Mucosa of rectum (tissue), 2 donors: Measurements from ENCODE around the gene TGFBR2.

Source experiments
- H3K27ac ChIP-seq, 2 donors: one replicate each; pipeline ENCODE4 v1.7.0; 2013; ENCODE audit warnings: inconsistent platforms in 2 of 2, low read depth in 2 of 2, low read length in 2 of 2
- H3K27me3 ChIP-seq, 2 donors: one replicate each; pipeline ENCODE4 v1.7.0; 2013; ENCODE audit warnings: low read length in 2 of 2; ENCODE audit not compliant: control insufficient read depth in 2 of 2, insufficient read depth in 2 of 2
- H3K36me3 ChIP-seq, 2 donors: one replicate each; pipeline ENCODE4 v1.7.0; 2013; ENCODE audit warnings: low read length in 2 of 2; ENCODE audit not compliant: control insufficient read depth in 2 of 2, insufficient read depth in 2 of 2
- H3K4me1 ChIP-seq, 2 donors: one replicate each; pipeline ENCODE4 v1.7.0; 2013; ENCODE audit warnings: low read length in 2 of 2, mild to moderate bottlenecking in 1 of 2; ENCODE audit not compliant: control insufficient read depth in 2 of 2, insufficient read depth in 2 of 2
- H3K4me3 ChIP-seq, 2 donors: one replicate each; pipeline ENCODE4 v1.7.0; 2013; ENCODE audit warnings: low read length in 2 of 2
- H3K9ac ChIP-seq, 2 donors: one replicate each; pipeline ENCODE4 v1.7.0; 2013; ENCODE audit warnings: low read length in 2 of 2, low read depth in 1 of 2, mild to moderate bottlenecking in 1 of 2
- H3K9me3 ChIP-seq, 2 donors: one replicate each; pipeline ENCODE4 v1.7.0; 2013; ENCODE audit warnings: low read length in 2 of 2; ENCODE audit not compliant: control insufficient read depth in 2 of 2
- donor health status: healthy.
- donor health status: Normal muscosa, but diverticular disease.

The TGFBR2 gene

DNA sequence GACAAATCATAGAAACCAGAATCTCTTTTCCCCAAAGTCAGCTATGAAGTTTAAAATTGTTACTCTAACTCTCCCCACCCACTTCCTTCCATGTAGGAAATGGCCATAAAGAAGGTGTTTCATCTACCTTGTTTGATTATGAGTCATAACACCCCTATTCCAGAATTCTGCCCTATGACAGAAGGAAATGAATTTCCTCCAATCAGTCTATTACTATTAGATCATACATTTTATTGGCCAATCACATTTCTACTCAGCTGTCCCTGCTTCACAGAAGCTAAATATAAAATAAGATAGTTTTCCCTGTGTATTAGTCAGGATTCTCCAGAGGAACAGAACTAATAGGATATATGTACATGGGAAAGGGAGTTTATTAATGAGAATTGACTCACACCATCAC lies 102.1 kb downstream of the TGFBR2 start:
- no peaks in the 10 kb centered on the region for H3K36me3 ChIP-seq
- no peak overlapping the region for H3K9ac ChIP-seq
- H3K27me3 ChIP-seq: no peaks in the 10 kb centered on the region
- no peak overlapping the region for H3K27ac ChIP-seq
- H3K9me3 ChIP-seq: no peaks in the 10 kb centered on the region
- H3K4me1 ChIP-seq: peaks cover 0 to 3% of the 10 kb centered on the region in 2 donors
- no peak overlapping the region for H3K4me3 ChIP-seq

- H3K4me1 ChIP-seq: peaks cover 0 to 3% of the 10 kb centered on the region in 2 donors
- H3K36me3 ChIP-seq: no peaks in the 10 kb centered on the region
- no peaks in the 10 kb centered on the region for H3K9me3 ChIP-seq
- H3K9ac ChIP-seq: no peak overlapping the region
- no peak overlapping the region for H3K27ac ChIP-seq
- H3K27me3 ChIP-seq: no peaks in the 10 kb centered on the region
- H3K4me3 ChIP-seq: no peak overlapping the region
These were observed 103.6 kb downstream of the TGFBR2 start for GRCh38 chr3:30710017-30710416.

GRCh38 chr3:30711151-30711550 lies 104.8 kb downstream of the TGFBR2 start:
- H3K4me1 ChIP-seq: peaks cover 0 to 3% of the 10 kb centered on the region in 2 donors
- no peak overlapping the region for H3K4me3 ChIP-seq

GRCh38 chr3:30711867-30712266 lies 105.5 kb downstream of the TGFBR2 start:
- H3K9ac ChIP-seq: no peak overlapping the region
- H3K4me1 ChIP-seq: peaks cover 0 to 3% of the 10 kb centered on the region in 2 donors
- no peaks in the 10 kb centered on the region for H3K36me3 ChIP-seq
- no peak overlapping the region for H3K27ac ChIP-seq
- no peak overlapping the region for H3K4me3 ChIP-seq
- H3K9me3 ChIP-seq: no peaks in the 10 kb centered on the region
- H3K27me3 ChIP-seq: no peaks in the 10 kb centered on the region

More at GRCh38 chr3:30711151-30711550, 104.8 kb downstream of the TGFBR2 start:
- H3K36me3 ChIP-seq: no peaks in the 10 kb centered on the region
- no peaks in the 10 kb centered on the region for H3K27me3 ChIP-seq
- no peaks in the 10 kb centered on the region for H3K9me3 ChIP-seq
- no peak overlapping the region for H3K27ac ChIP-seq
- no peak overlapping the region for H3K9ac ChIP-seq

GRCh38 chr3:30712991-30713390 lies 106.6 kb downstream of the TGFBR2 start:
- Histone ChIP-seq H3K27ac (no peak overlapping the region), H3K9ac (no peak overlapping the region), H3K9me3 (no peaks in the 10 kb centered on the region), H3K4me3 (no peak overlapping the region), H3K4me1 (peaks cover 0 to 3% of the 10 kb centered on the region in 2 donors), H3K27me3 (no peaks in the 10 kb centered on the region), H3K36me3 (no peaks in the 10 kb centered on the region)

- H3K4me1 ChIP-seq: peaks cover 0 to 3% of the 10 kb centered on the region in 2 donors
- H3K27me3 ChIP-seq: no peaks in the 10 kb centered on the region
- H3K9me3 ChIP-seq: no peaks in the 10 kb centered on the region
- H3K9ac ChIP-seq: no peak overlapping the region
- H3K27ac ChIP-seq: no peak overlapping the region
- H3K4me3 ChIP-seq: no peak overlapping the region
- no peaks in the 10 kb centered on the region for H3K36me3 ChIP-seq
These were observed 107.6 kb downstream of the TGFBR2 start for GRCh38 chr3:30713885-30714503.

- no peaks in the 10 kb centered on the region for H3K27me3 ChIP-seq
- no peak overlapping the region for H3K4me3 ChIP-seq
- H3K27ac ChIP-seq: no peak overlapping the region
- peaks cover 0 to 4% of the 10 kb centered on the region in 2 donors for H3K4me1 ChIP-seq
- H3K9me3 ChIP-seq: no peaks in the 10 kb centered on the region
- no peak overlapping the region for H3K9ac ChIP-seq
- no peaks in the 10 kb centered on the region for H3K36me3 ChIP-seq
These were observed 113.1 kb downstream of the TGFBR2 start for GRCh38 chr3:30719536-30719935.

DNA sequence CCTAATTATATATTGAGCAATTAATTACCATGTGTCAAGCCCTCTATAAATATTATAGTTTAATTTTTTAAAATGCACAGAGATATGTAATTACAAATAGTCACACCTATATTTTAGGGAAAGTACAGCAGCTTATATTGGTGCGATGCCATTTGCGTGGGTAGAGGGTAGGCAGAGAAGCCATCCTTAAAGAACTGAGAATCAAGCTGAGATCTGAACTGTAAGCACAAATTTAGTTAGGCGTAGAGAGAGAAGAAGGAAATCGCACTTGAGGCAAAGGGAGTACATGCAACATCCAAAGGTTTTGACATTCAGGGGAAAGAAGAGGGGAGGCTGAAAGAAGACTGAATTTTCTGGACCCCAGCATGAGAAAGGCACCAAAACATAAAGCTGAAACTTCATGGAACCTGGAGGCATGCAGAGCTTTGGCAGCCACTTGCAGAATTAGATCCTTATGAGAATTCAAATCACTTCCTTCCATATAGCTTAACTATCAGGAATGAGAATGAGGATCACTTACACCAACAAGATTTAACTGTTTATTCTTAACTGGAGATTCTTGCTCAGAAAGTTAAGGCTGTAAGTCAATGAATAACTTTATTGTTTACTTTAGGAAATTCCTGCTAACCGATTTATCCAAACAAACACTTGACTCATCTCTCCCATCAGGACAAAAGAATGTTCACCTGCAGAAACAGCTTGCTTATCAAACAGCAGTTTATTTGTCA lies 114.3 kb downstream of the TGFBR2 start:
- Histone ChIP-seq H3K36me3 (no peaks in the 10 kb centered on the region), H3K9ac (no peak overlapping the region), H3K27me3 (no peaks in the 10 kb centered on the region), H3K4me1 (peaks cover 0 to 4% of the 10 kb centered on the region in 2 donors), H3K27ac (no peak overlapping the region), H3K9me3 (no peaks in the 10 kb centered on the region), H3K4me3 (no peak overlapping the region)

DNA sequence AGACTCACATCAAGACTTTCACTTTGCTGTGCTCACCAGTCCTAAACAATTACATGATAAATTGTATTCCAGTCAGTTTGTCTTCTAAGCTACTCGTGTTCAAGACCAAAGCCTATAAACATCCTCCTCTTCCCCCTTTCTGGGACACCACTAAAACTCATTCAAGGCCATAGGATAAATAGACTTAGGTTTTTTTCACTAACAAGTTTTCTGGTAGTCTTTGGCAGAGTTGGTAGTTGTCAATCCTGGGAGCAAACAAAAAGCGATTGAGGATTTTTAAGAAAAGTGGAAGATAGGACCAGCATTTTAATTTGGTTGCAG lies 114.9 kb downstream of the TGFBR2 start:
- H3K9ac ChIP-seq: no peak overlapping the region
- peaks cover 0 to 4% of the 10 kb centered on the region in 2 donors for H3K4me1 ChIP-seq
- no peaks in the 10 kb centered on the region for H3K36me3 ChIP-seq
- no peaks in the 10 kb centered on the region for H3K9me3 ChIP-seq
- no peaks in the 10 kb centered on the region for H3K27me3 ChIP-seq
- H3K4me3 ChIP-seq: no peak overlapping the region
- H3K27ac ChIP-seq: no peak overlapping the region

GRCh38 chr3:30723211-30723610 lies 116.8 kb downstream of the TGFBR2 start:
- no peak overlapping the region for H3K4me3 ChIP-seq
- no peak overlapping the region for H3K9ac ChIP-seq
- H3K9me3 ChIP-seq: no peaks in the 10 kb centered on the region
- H3K36me3 ChIP-seq: no peaks in the 10 kb centered on the region
- H3K4me1 ChIP-seq: peaks cover 0 to 4% of the 10 kb centered on the region in 2 donors
- H3K27ac ChIP-seq: no peak overlapping the region
- no peaks in the 10 kb centered on the region for H3K27me3 ChIP-seq
